T-helper 1 cell treated with Interleukin-12 subunit alpha and Interleukin-12 subunit beta and Interleukin-4 antibody, amounts not matched to agents 30 ng/mL and 1 ng/mL, for 36 hours (primary cell): Measurements from ENCODE around the gene RASA2. TPM values are rescaled to one million over a fixed set of nuclear protein-coding genes. Genes with fewer than 3 reads are reported as not detected.
"Not testable (repeated sequence)": the region's sequence is repeated elsewhere in the genome, so short reads cannot be mapped to it uniquely, and the experiment has no call there.

Experiments used
- intact Hi-C: fragments of 100-400 bp; cut with micrococcal nuclease; formaldehyde crosslinking; loops from one replicate; pipeline ENCODE4 v1.15.1; 2024
- total RNA-seq: library from RNA; stranded (reverse); gene quantifications from 2 replicates; pipeline ENCODE4 v1.2.3, GENCODE V29; 2022

RASA2 gene
- total RNA-seq, 1 donor from 2014 or later, result 51.9 TPM

- intact Hi-C loops, result no loop called here
Measured at GRCh38 chr3:141529256-141529655, 42.4 kb downstream of the RASA2 start.

- intact Hi-C loops, result no loop called here
Measured at GRCh38 chr3:141529717-141530414, 43.0 kb downstream of the RASA2 start.

DNA sequence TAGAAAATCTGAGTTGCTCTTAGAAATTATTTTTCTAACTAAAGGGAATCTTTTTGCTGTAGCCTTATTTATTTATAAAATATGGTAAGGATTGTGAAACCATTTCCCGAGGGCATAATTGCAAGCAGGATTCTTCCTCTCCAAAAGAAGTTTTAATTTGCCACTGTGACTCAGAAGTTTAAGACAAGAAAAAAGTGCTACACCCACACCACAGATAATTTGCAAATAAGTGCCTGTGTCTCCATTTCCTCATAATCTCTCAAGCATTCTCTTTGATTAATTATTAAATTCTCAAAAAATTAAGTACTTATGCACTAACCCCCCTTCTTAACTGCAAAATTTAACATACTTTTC lies 43.6 kb downstream of the RASA2 start:
- intact Hi-C loops, result no loop called here

DNA sequence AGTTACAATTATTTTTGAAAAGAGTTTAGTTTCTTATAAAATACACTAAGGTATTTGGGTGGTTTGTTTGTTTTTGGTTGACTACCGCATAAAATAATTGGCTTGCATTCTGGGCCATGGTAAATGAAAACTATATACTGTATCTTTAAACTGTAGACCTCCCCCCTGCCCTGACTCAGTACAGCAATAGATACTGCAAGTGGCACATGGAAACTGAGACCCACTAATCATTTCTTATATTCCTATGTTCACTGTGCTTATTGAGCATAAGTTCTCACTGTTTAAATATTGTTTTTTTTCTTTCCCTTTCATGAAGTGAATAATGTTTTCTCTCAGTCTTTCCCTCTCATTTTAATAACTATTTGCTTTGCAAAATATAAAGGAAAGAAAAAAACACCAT lies 45.8 kb downstream of the RASA2 start:
- intact Hi-C loops, result no loop called here

- intact Hi-C loops, result not testable (repeated sequence)
Measured at GRCh38 chr3:141536017-141536416, 49.2 kb downstream of the RASA2 start.

DNA sequence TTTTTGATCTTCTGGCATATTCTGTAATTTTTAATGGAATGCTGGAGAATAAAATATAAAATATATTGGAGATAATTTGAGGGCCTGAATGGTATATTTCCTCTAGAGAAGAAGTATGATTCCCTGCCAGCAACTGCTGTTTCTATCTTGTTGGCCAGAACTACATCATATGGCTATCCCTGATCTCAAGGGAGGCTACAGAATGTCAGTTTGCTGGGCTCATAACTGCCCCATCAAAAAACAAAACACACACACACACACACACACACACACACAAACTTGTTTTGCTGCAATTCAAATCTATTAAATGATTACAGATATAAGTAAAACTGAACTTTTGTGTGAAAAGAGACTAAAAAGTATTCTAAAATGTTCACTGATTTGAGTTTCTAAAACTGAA lies 51.0 kb downstream of the RASA2 start:
- intact Hi-C loops, result loop anchor here (2.0 kb wide), 1 partner anchor 15 kb away; no protein-coding TSS in a partner anchor

DNA sequence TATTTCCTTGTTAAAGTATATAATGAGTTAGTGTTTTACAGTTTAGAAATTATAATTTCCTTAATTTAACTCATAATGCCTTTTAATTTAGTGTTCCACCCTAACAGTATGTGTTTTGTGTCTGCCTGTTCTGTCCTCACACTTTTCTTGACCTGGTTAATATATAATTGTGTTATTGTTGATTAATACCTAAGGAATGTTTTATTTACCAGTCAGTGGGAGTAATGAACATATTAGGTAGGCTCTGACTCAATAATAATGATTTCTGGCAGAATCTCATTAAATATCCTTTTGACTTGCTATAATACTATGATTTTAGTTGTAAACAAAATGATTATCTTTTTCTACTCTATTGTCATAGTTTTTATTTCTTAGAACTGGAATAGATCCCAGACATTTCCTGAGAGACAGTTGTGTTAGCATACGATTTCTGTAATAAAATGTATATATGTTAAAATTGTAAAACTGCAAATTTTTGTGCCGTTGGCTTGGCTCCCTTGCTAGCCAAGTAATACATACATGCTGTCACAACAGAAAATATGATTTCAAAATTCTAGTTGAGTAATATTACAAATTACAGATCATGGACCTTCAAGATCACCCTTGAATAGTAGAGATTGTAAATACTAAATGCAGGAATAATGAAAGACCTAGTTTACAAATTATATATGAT lies 51.9 kb downstream of the RASA2 start:
- intact Hi-C loops, result loop anchor here (2.0 kb wide), 1 partner anchor 14 kb away; no protein-coding TSS in a partner anchor

GRCh38 chr3:141539431-141540187 lies 52.8 kb downstream of the RASA2 start:
- intact Hi-C loops, result loop anchor here (2.0 kb wide), 1 partner anchor 13 kb away; no protein-coding TSS in a partner anchor

DNA sequence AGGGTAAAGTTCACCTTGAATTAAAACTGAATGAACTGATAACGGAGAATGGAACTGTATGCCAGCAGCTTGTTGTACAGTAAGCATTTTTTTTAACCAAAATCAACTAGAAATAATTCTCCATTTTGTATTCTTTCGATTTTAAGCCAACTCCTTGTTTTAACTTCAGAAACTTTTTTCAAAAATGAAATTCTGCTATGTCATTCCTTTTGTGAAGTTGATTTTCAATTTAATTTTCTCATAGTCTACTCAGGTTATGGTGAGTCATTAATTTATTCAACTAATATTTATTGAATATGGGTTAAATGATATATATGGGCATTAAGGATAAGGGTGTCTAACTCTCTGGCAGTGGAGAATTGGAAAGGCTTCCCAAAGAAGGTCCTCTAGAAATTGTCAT lies 53.7 kb downstream of the RASA2 start:
- intact Hi-C loops, result no loop called here

GRCh38 chr3:141542202-141542969 lies 55.6 kb downstream of the RASA2 start:
- intact Hi-C loops, result loop anchor here (1.0 kb wide), 1 partner anchor 8 kb away; no protein-coding TSS in a partner anchor

DNA sequence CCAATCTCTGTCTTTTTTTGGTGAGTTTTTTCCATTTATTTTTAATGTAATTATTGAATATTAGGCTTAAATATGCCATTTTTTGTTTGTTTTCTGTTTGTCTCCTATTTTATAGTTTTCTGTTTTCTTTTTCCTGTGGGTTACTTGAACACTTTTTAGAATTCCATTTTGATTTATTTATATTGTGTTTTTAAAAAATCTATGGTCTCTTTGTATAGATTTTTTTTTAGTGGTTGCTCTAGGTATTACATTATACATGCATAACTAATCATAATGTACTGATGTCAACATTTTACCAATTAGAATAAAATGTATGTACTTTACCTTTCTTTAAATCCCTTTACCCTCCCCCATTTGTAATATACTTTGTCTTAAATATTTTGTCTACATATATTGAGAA lies 56.2 kb downstream of the RASA2 start:
- intact Hi-C loops, result loop anchor here (1.0 kb wide), 1 partner anchor 9 kb away; no protein-coding TSS in a partner anchor

- intact Hi-C loops, result loop anchor here (1.0 to 2.0 kb wide), 3 partner anchors 8 to 44 kb away; no protein-coding TSS in a partner anchor
Measured at GRCh38 chr3:141544697-141545096, 57.9 kb downstream of the RASA2 start.

DNA sequence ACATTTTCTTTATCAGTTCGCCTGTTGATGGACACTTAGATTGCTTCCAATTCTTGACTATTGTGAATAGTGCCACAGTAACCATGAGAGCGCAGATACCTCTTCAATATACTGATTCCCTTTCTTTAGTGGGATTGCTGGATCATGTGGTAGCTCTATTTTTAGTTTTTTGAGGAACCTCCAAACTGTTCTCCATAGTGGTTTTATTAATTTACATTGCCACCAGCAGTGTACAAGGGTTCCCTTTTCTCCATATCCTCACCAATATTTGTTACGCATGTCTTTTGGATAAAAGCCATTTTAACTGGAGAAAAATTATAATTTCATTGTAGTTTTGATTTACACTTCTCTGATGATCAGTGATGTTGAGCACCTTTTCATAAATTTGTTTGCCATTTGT lies 59.3 kb downstream of the RASA2 start:
- intact Hi-C loops, result no loop called here

- intact Hi-C loops, result no loop called here
Measured at GRCh38 chr3:141546586-141546985, 59.8 kb downstream of the RASA2 start.

- intact Hi-C loops, result no loop called here
Measured at GRCh38 chr3:141547791-141548190, 61.0 kb downstream of the RASA2 start.

DNA sequence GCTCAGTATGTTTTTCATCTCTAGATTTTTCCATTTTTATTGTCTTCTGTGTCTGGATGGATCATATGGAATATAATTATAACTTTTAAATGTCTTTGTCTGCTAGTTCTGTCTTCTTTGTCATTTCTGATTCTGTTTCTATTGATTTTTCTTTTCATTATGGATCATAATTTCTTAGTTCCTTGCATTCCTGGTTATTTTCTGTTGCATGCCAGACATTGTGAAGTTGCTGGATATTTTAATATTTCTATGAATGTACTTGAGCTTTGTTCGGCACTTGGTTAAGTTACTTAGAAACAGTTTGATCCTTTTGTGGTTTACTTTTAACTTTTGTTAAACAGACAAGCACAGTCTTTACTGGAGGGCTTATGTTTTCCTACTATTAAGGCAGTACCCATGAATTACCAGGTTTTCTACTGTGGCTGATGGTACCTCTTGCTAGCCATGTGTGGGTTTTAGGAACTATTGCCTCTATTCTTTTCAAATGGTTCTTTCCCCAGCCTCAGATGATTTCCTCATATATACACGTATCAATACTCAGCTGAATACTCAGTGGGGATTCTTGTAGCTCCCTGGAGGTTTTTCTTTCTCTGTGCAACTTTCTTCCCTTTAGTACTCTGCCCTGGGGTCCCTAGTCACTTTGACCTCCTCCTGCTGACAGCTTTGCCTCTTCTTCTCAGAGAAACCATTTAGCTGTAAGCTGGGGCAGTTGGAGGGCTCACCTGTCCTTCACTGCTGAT lies 64.3 kb downstream of the RASA2 start:
- intact Hi-C loops, result loop anchor here (10.0 kb wide), 1 partner anchor 606 kb away; the partner anchor contains the start of gene SLC25A36

- intact Hi-C loops, result loop anchor here (1.0 to 10.0 kb wide), 7 partner anchors 8 to 608 kb away; partner anchors contain the start of genes RASA2 and SLC25A36
Measured at GRCh38 chr3:141552440-141552991, 65.7 kb downstream of the RASA2 start.

DNA sequence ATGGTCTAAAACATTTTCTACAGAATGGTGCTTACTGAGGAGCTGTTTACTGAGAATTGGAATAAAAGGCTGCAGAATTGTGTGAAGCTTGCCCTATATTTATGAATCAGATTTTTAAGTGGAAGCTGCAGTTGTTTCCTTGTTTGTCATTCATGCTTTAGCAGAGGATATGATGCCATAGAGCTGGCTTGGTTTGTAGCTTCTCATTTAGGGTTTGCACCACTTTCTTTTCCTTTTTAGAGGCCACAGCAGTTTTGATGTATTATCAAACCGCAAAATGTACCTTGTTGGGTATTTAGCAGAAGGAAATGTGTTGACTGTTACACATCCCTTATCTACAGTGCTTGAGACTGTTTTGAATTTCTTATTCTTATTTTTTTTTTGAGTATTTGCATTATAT lies 66.2 kb downstream of the RASA2 start:
- intact Hi-C loops, result loop anchor here (1.0 to 10.0 kb wide), 7 partner anchors 8 to 608 kb away; partner anchors contain the start of gene SLC25A36

- intact Hi-C loops, result loop anchor here (10.0 kb wide), 1 partner anchor 611 kb away; the partner anchor contains the start of gene SLC25A36
Measured at GRCh38 chr3:141556034-141556433, 69.2 kb downstream of the RASA2 start.
